ENCODE results near the gene CCSAP.
"Not testable (repeated sequence)": the region's sequence is repeated elsewhere in the genome, so short reads cannot be mapped to it uniquely, and the experiment has no call there.

CCSAP gene

GRCh38 chr1:229363723-229364122, 20.9 kb upstream of the CCSAP start:
- no peak for DNase-seq

DNA sequence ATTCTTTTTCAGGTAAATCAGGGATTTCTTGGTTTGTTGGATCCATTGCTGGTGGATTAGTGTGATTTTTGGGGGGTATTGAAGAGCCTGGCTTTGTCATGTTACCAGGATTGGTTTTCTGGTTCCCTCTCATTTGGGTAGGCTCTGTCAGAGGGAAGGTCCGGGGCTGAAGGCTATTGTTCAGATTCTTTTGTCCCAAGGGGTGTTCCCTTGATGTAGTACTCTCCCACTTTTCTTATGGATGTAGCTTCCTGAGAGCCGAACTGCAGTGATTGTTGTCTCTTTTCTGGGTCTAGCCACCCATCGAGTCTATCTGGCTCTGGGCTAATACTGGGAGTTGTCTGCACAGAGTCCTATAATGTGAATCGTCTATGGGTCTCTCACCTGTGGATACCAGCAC, 17.6 kb upstream of the CCSAP start:
- DNase-seq, result no peak

- no peak for DNase-seq
Measured at GRCh38 chr1:229355661-229356060, 12.8 kb upstream of the CCSAP start.

GRCh38 chr1:229354226-229354625, 11.4 kb upstream of the CCSAP start:
- DNase-seq, result no peak

DNA sequence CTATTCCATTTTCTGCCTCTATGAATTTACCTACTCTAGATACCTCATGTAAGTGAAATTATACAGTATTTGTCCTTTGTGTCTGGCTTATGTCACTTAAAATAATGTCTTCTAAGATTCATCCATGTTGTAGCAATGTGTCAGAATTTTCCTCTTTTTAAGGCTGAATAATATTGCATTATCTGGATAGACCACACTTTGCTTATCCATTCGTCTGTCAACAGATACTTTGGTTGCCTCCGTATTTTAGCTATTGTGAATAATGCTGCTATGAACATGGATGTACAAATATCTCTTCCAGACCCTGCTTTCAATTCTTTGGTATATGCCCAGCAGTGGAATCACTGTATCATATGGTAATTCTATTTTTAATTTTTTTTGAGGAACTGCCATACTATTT, 10.1 kb upstream of the CCSAP start:
- no peak for DNase-seq

GRCh38 chr1:229349463-229350385, 6.9 kb upstream of the CCSAP start:
- DNase-seq, result no peak

GRCh38 chr1:229347528-229347927, 4.7 kb upstream of the CCSAP start:
- no peak for DNase-seq

GRCh38 chr1:229344937-229345684, 2.3 kb upstream of the CCSAP start:
- DNase-seq, result no peak

GRCh38 chr1:229344139-229344538, 1.3 kb upstream of the CCSAP start:
- no peak for DNase-seq

DNA sequence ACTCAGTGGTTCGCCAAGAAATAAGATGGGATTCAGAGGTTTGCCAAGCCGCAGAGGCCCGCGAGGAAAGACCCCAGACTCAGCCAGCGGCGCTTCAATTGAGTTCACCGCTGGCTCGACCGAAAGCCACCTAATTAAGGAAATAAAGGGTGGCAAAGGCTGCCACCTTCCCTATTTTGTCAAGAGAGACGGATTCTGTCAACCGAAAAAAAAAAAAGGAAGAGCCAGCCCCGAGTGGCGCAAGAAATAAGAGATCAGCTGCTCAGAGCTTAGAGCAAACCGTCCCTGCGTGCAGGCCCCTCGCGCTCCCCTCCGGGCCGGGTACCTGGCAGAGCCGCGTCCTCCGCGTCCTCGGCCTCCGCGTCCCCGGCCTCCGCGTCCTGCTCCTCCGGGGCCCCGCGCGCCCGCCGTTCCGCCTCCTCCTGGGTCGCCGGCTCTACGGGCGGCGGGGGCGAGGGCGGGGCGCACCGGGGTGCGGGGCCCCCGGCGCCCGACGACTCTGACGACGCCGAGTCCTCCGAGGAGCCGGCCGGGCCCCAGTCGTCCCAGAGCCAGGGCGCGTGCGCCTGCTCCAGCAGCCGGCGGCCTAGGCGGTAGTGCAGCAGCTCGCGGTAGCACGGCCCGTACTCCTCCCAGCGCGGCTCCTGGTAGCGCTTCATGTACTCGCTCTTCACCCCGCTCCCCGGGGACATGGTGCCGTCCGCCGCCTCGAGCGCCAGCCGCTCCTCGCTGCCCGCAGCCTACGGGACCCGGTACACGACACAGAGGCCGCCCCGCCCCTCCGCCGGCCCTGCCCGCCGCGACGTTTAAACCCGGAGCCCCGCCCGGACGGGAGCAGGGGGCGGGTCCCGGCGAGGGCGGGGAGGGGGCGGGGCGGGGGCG, 832 bp downstream of the CCSAP start:
- peak; percentile 50 for DNase-seq

DNA sequence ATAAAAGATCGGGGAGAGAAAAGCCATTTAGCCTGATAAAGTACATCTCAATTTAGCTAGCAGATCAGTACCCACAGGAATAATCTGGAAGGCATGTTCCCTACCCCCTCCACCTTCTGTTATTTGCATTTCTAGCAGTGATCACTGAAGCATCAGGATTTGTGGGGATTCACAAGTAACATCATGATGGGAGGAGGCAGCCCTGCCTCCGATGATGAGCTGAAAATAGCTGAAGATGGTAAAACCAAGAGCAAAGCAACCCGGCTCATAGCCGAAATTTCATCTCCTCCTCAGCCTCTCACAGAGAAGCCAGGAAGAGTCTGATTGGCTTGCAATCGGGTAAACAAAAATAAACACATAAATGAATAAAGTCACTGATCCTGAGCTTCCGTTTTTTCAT, 2.4 kb downstream of the CCSAP start:
- DNase-seq, result no peak

GRCh38 chr1:229339520-229339919, 3.3 kb downstream of the CCSAP start:
- DNase-seq, result no peak

GRCh38 chr1:229339086-229339485, 3.8 kb downstream of the CCSAP start:
- no peak for DNase-seq

GRCh38 chr1:229336345-229336744, 6.5 kb downstream of the CCSAP start:
- DNase-seq, result no peak

GRCh38 chr1:229334716-229335115, 8.1 kb downstream of the CCSAP start:
- DNase-seq, result no peak

DNA sequence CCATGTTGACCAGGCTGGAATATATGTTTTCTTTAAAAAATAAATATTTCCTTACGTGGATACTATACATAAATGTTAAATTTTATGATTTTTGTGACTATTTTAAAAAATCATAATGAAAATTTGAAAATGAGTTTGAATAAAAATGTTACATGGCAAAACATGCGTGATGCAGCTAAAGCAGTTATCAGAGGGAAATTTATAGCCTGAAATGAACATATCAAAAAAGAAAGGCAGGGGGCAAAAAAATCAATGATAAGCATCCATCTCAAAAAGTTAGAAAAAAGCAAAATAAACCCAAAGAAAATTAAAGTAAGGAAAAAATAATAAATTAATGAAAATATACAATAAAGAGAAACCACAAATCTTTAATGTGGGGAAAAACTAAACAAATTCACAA, 8.6 kb downstream of the CCSAP start:
- no peak for DNase-seq

GRCh38 chr1:229328598-229329362, 14.1 kb downstream of the CCSAP start:
- DNase-seq, result no peak

GRCh38 chr1:229327765-229328164, 15.1 kb downstream of the CCSAP start:
- DNase-seq, result not testable (repeated sequence)

- DNase-seq, result no peak
Measured at GRCh38 chr1:229326601-229327000, 16.2 kb downstream of the CCSAP start.

DNA sequence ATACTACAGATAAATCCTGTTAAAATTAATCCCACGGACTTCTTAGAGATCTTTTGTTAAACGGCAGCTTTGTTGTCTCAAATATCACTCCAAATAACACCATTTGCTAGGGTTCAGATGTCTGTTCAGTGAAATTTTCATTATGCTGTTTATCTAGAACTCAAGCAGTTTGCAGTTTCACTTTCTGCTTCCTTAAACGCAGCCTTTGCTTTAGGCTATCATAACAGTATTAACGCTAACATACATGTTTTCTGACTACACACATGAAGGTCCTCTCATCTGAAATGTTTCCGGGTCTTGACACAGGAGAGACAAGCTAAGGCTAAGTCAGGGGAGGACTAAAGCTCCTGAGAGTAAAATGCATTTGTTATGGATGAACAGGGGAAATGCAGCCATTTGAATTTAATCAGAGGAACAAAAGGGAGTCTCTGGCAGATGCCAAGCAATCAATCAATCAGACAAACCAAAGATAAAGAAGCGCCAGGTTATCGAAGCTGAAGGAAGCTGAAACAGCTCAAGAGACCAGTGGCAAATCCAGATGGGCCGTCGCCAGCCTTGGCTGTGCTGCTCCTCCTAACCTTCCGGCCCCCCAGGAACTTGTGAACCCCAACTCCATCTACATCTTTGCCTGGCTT, 16.9 kb downstream of the CCSAP start:
- DNase-seq, result no peak

DNA sequence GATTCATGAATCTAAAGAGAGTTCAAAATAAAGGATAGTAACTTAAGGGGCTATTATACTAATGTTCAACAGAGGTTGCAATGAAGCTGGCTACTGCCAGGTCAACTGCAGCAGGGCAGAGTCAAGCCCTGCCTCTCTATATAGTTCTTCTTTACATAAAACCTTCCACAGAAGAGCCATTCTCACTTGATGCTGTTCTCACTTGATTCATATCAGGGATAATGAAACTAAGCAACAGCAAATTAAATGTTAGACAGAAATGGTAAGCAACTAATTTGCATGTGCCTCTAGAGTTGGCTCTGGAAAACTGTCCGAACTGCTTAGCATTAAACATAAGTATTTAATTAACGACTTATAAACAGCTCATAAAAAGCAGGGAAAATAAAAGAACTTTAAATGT, 17.4 kb downstream of the CCSAP start:
- DNase-seq, result no peak

All from DMS79 (cell line).